Suprapubic skin (tissue), 3 donors: ENCODE results near the gene WWOX.

Source experiments
- POLR2A ChIP-seq, 2 donors: fragments of 450-650 bp; IDR thresholded peaks; one replicate each; pipeline ENCODE4 v1.6.1; 2017; ENCODE audit warnings: antibody characterized with exemption in 2 of 2, mild to moderate bottlenecking in 2 of 2, moderate library complexity in 2 of 2
- TF ChIP-seq, protein P1 (sequence below), 2 donors: fragments of 200-600 bp in 1 of 2; fragments of 450-650 bp in 1 of 2; sonication (generic) in 1 of 2; IDR thresholded peaks; one replicate each; pipeline ENCODE4 v1.5.1; 2016 to 2019; ENCODE audit warnings: antibody characterized with exemption in 2 of 2, mild to moderate bottlenecking in 1 of 2, moderate library complexity in 1 of 2

DNA sequence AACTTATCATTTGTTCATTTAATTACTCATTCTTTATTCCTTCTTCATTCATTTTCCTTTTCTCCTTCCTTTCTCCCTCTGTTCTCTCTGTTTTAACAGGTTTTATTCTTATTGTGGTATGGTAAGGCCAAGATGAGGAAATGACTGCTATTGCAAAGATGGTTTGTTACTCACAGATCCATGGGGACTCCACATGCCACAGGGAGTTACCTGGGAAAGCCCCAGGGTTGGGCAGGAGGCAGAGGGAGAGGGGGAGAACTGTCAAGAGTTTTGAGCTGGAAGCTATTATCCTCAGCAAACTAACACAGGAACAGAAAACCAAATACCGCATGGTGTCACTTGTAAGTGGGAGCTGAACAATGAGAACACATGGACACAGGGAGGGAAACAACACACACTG is 453.3 kb downstream of the WWOX start:
- TF ChIP-seq, protein P1, sequence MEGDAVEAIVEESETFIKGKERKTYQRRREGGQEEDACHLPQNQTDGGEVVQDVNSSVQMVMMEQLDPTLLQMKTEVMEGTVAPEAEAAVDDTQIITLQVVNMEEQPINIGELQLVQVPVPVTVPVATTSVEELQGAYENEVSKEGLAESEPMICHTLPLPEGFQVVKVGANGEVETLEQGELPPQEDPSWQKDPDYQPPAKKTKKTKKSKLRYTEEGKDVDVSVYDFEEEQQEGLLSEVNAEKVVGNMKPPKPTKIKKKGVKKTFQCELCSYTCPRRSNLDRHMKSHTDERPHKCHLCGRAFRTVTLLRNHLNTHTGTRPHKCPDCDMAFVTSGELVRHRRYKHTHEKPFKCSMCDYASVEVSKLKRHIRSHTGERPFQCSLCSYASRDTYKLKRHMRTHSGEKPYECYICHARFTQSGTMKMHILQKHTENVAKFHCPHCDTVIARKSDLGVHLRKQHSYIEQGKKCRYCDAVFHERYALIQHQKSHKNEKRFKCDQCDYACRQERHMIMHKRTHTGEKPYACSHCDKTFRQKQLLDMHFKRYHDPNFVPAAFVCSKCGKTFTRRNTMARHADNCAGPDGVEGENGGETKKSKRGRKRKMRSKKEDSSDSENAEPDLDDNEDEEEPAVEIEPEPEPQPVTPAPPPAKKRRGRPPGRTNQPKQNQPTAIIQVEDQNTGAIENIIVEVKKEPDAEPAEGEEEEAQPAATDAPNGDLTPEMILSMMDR (IDR thresholded peaks at IDR 0.05) = no peak
- TF ChIP-seq POLR2A (IDR thresholded peaks at IDR 0.05) = no peak
